Stomach (tissue), 9 donors: ENCODE results near the gene PTPRE. TPM values are rescaled to one million over a fixed set of nuclear protein-coding genes. Genes with fewer than 3 reads are reported as not detected.
A peak's percentile ranks its signal among the peaks of the same experiment; 100 is the strongest.

Experiments used
- DNase-seq, 2 donors: peaks; one replicate each; pipeline versions ENCODE4 v3.0.0 to v3.0.0-alpha.2; 2013 to 2019
- H3K27ac ChIP-seq, 5 donors: fragments of 200-600 bp in 4 of 5; sonication (generic) in 4 of 5; one replicate each; pipeline ENCODE4 v1.5.1; 2013 to 2019; ENCODE audit warnings: mild to moderate bottlenecking in 1 of 5, moderate library complexity in 1 of 5
- H3K27me3 ChIP-seq, 3 donors: fragments of 200-600 bp; sonication (generic); one replicate each; pipeline ENCODE4 v1.5.1; 2017 to 2019; ENCODE audit warnings: mixed run types in 1 of 3
- H3K36me3 ChIP-seq, 4 donors: fragments of 200-600 bp; sonication (generic); 1 replicate in 3 of 4; 2 replicates in 1 of 4; pipeline ENCODE4 v1.5.1; 2016 to 2019
- H3K4me1 ChIP-seq, 4 donors: fragments of 200-600 bp; sonication (generic); one replicate each; pipeline ENCODE4 v1.5.1; 2016 to 2019
- H3K4me3 ChIP-seq, 4 donors: fragments of 200-600 bp; sonication (generic) in 3 of 4; one replicate each; pipeline ENCODE4 v1.5.1; 2016 to 2019; ENCODE audit warnings: mild to moderate bottlenecking in 1 of 4
- H3K9me3 ChIP-seq, 4 donors: fragments of 200-600 bp; sonication (generic); one replicate each; pipeline ENCODE4 v1.5.1; 2016 to 2019
- CTCF ChIP-seq, 7 experiments: fragments of 450-650 bp in 4 of 7; fragments of 200-600 bp in 3 of 7; sonication (generic) in 3 of 7; IDR thresholded peaks; one replicate each; pipeline ENCODE4 v1.5.1; 2016 to 2019; ENCODE audit warnings: antibody characterized with exemption in 7 of 7, control low read depth in 2 of 7, mild to moderate bottlenecking in 1 of 7
- EP300 ChIP-seq: sonication (generic); formaldehyde crosslinking; IDR thresholded peaks from one replicate; pipeline ENCODE4 v1.6.1; 2017; ENCODE audit warnings: antibody characterized with exemption
- POLR2A ChIP-seq, 4 donors: fragments of 450-650 bp; IDR thresholded peaks; one replicate each; pipeline ENCODE4 v1.6.1; 2016; ENCODE audit warnings: antibody characterized with exemption in 4 of 4, control low read depth in 2 of 4, mild to moderate bottlenecking in 1 of 4, moderate library complexity in 1 of 4
- POLR2AphosphoS5 ChIP-seq, 3 donors: sonication (generic); formaldehyde crosslinking; IDR thresholded peaks; one replicate each; pipeline ENCODE4 v1.6.1; 2016; ENCODE audit warnings: antibody characterized with exemption in 3 of 3
- WGBS, 5 donors: extraction: QIAGEN DNeasy Blood & Tissue Kit in 3 of 5; methylation state at CpG; one replicate each; pipeline versions ENCODE4 v1.1.5 to v1.1.7; 2013 to 2018; 5-methylcytosine and 5-hydroxymethylcytosine counted together
- intact Hi-C: fragments of 100-400 bp; cut with DNase I; formaldehyde crosslinking; loops from one replicate; pipeline ENCODE4 v1.15.1; 2023; ENCODE audit warnings: low total_unique reads
- polyA plus RNA-seq, 3 donors: library from polyadenylated mRNA; stranded (reverse); fragments of 200-250 nt; gene quantifications; one replicate each; pipeline ENCODE4 v1.2.3, GENCODE V29; 2013
- total RNA-seq, 5 donors: library from RNA; depleted of rRNA; stranded (reverse); fragments of >200 nt; gene quantifications; one replicate each; pipeline versions ENCODE4 v1.1.0 to v1.2.3, GENCODE V29; 2014 to 2016
- donor health status: healthy with polysubstance abuse.
- donor health status: Bipolar disorder and iron deficiency.
- donor health status: healthy.

The PTPRE gene
- total and polyA plus RNA-seq, 8 donors = 4.0 to 26.4 (median 8.9) TPM

GRCh38 chr10:128050936-128051335, 144.0 kb downstream of the PTPRE start:
- Histone ChIP-seq H3K4me3 (no peak overlapping the region), H3K4me1 (peaks cover 5 to 51% (median 24%) of the 10 kb centered on the region in 4 donors), H3K36me3 (peaks cover 2 to 48% (median 41%) of the 10 kb centered on the region in 4 donors), H3K27ac (peak overlapping the region in 3 of 5 donors; percentile 29 to 86 (median 79)), H3K9me3 (no peaks in the 10 kb centered on the region), H3K27me3 (no peaks in the 10 kb centered on the region)
- no peak for DNase-seq
- no peak for TF ChIP-seq POLR2AphosphoS5 (IDR thresholded peaks at IDR 0.05)
- TF ChIP-seq CTCF (IDR thresholded peaks at IDR 0.05) = no peak
- TF ChIP-seq EP300 = no peak
- TF ChIP-seq POLR2A (IDR thresholded peaks at IDR 0.05) = no peak
- intact Hi-C loops = no loop called here

- H3K4me1 ChIP-seq = peaks cover 5 to 47% (median 22%) of the 10 kb centered on the region in 4 donors
- peaks cover 2 to 54% (median 47%) of the 10 kb centered on the region in 4 donors for H3K36me3 ChIP-seq
- DNase-seq = no peak
- H3K4me3 ChIP-seq = no peak overlapping the region
- H3K27ac ChIP-seq = peak overlapping the region in 3 of 5 donors; percentile 29 to 86 (median 79)
- TF ChIP-seq CTCF (IDR thresholded peaks at IDR 0.05) (no peak), POLR2A (IDR thresholded peaks at IDR 0.05) (no peak), POLR2AphosphoS5 (IDR thresholded peaks at IDR 0.05) (no peak), EP300 (no peak)
- H3K9me3 ChIP-seq = no peaks in the 10 kb centered on the region
- WGBS, 5 donors = 88 to 96% (median 92%) methylated on average over 5 of the region's 5 CpGs
- H3K27me3 ChIP-seq = no peaks in the 10 kb centered on the region
- intact Hi-C loops = no loop called here
Observed at GRCh38 chr10:128051548-128051947, 144.6 kb downstream of the PTPRE start.

- Histone ChIP-seq H3K4me1 (peaks cover 0 to 35% (median 11%) of the 10 kb centered on the region in 4 donors), H3K27me3 (no peaks in the 10 kb centered on the region), H3K4me3 (no peak overlapping the region), H3K27ac (peak overlapping the region in 1 of 5 donors; percentile 86), H3K36me3 (peaks cover 2 to 65% (median 55%) of the 10 kb centered on the region in 4 donors), H3K9me3 (no peaks in the 10 kb centered on the region)
- no peak for DNase-seq
- 87 to 93% (median 89%) methylated on average over 7 of the region's 7 CpGs for WGBS, 5 donors
- TF ChIP-seq CTCF (IDR thresholded peaks at IDR 0.05) (no peak), POLR2A (IDR thresholded peaks at IDR 0.05) (no peak), POLR2AphosphoS5 (IDR thresholded peaks at IDR 0.05) (no peak), EP300 (no peak)
- intact Hi-C loops = no loop called here
Observed at GRCh38 chr10:128052696-128053095, 145.8 kb downstream of the PTPRE start.

- TF ChIP-seq POLR2AphosphoS5 (IDR thresholded peaks at IDR 0.05) (no peak), CTCF (IDR thresholded peaks at IDR 0.05) (no peak), EP300 (no peak), POLR2A (IDR thresholded peaks at IDR 0.05) (no peak)
- WGBS, 5 donors = 90 to 98% (median 96%) methylated on average over 7 of the region's 7 CpGs
- H3K9me3 ChIP-seq = no peaks in the 10 kb centered on the region
- no peaks in the 10 kb centered on the region for H3K27me3 ChIP-seq
- H3K36me3 ChIP-seq = peaks cover 2 to 72% (median 59%) of the 10 kb centered on the region in 4 donors
- DNase-seq = no peak
- no peak overlapping the region for H3K4me3 ChIP-seq
- intact Hi-C loops = no loop called here
- peak overlapping the region in 1 of 5 donors; percentile 4 for H3K27ac ChIP-seq
- peaks cover 0 to 29% (median 4%) of the 10 kb centered on the region in 4 donors for H3K4me1 ChIP-seq
Observed at GRCh38 chr10:128053356-128053755, 146.5 kb downstream of the PTPRE start.
